ENCODE data around the gene FGD3. TPM values are rescaled to one million over a fixed set of nuclear protein-coding genes. Genes with fewer than 3 reads are reported as not detected.
A peak's percentile ranks its signal among the peaks of the same experiment; 100 is the strongest.
"Not testable (repeated sequence)": the region's sequence is repeated elsewhere in the genome, so short reads cannot be mapped to it uniquely, and the experiment has no call there.

The FGD3 gene, protein sequence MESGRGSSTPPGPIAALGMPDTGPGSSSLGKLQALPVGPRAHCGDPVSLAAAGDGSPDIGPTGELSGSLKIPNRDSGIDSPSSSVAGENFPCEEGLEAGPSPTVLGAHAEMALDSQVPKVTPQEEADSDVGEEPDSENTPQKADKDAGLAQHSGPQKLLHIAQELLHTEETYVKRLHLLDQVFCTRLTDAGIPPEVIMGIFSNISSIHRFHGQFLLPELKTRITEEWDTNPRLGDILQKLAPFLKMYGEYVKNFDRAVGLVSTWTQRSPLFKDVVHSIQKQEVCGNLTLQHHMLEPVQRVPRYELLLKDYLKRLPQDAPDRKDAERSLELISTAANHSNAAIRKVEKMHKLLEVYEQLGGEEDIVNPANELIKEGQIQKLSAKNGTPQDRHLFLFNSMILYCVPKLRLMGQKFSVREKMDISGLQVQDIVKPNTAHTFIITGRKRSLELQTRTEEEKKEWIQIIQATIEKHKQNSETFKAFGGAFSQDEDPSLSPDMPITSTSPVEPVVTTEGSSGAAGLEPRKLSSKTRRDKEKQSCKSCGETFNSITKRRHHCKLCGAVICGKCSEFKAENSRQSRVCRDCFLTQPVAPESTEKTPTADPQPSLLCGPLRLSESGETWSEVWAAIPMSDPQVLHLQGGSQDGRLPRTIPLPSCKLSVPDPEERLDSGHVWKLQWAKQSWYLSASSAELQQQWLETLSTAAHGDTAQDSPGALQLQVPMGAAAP
- total RNA-seq (2014; rRNA removed; shearing (Covaris generic); ENCODE audit: low replicate concordance) = 9.0 and 24.5 TPM in 2 replicates

GRCh38 chr9:92947268-92948037 is at the start of gene FGD3:
Gene FGD3 (plus strand): TSS chr9:92947523. CDS start chr9:92976257, 28,734 bp downstream.
- no peak within 1 kb of the TSS for H2AFZ ChIP-seq (ENCODE audit: low read length)
- H3K36me3 ChIP-seq (ENCODE audit: insufficient read depth, low read length) = no peaks in the 10 kb centered on the region
- no peaks in the 10 kb centered on the region for H3K27me3 ChIP-seq (ENCODE audit: low read length)
- DNase-seq = no peak
- no peaks in the 10 kb centered on the region for H3K9me3 ChIP-seq (ENCODE audit: low read length)
- no peaks in the 10 kb centered on the region for H3K4me1 ChIP-seq (ENCODE audit: low read length)
- no peaks in the 10 kb centered on the region for H4K20me1 ChIP-seq (ENCODE audit: insufficient read depth, low read depth, low read length)
- H3K9me2 ChIP-seq (replicated peaks; ENCODE audit: insufficient read depth, low read length) = no peaks in the 10 kb centered on the region
- no peak within 1 kb of the TSS for H3K4me3 ChIP-seq (ENCODE audit: low read length)
- no peak within 1 kb of the TSS for H3K27ac ChIP-seq (ENCODE audit: low read length)
- H3K79me2 ChIP-seq (ENCODE audit: low read length) = no peaks in the 10 kb centered on the region
- H3K9ac ChIP-seq (ENCODE audit: low read length) = no peak within 1 kb of the TSS
- H3K4me2 ChIP-seq (ENCODE audit: low read depth, low read length, poor library complexity, severe bottlenecking) = no peak within 1 kb of the TSS

DNA sequence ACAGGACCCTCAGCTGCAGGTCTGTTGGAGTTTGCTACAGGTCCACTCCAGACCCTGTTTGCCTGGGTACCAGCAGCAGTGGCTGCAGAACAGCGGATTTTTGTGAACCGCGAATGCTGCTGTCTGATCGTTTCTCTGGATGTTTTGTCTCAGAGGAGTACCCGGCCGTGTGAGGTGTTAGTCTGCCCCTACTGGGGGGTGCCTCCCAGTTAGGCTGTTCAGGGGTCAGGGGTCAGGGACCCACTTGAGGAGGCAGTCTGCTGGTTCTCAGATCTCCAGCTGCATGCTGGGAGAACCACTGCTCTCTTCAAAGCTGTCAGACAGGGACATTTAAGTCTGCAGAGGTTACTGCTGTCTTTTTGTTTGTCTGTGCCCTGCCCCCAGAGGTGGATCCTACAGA is 42.2 kb upstream of the FGD3 start:
- H3K4me1 ChIP-seq (ENCODE audit: low read length); H3K9ac ChIP-seq (ENCODE audit: low read length); H3K36me3 ChIP-seq (ENCODE audit: insufficient read depth, low read length); H3K4me3 ChIP-seq (ENCODE audit: low read length); H3K27me3 ChIP-seq (ENCODE audit: low read length); H4K20me1 ChIP-seq (ENCODE audit: insufficient read depth, low read depth, low read length); H3K79me2 ChIP-seq (ENCODE audit: low read length); H3K27ac ChIP-seq (ENCODE audit: low read length); H3K9me3 ChIP-seq (ENCODE audit: low read length); H3K4me2 ChIP-seq (ENCODE audit: low read depth, low read length, poor library complexity, severe bottlenecking); H3K9me2 ChIP-seq (replicated peaks; ENCODE audit: insufficient read depth, low read length); H2AFZ ChIP-seq (ENCODE audit: low read length); DNase-seq: not testable (repeated sequence)

GRCh38 chr9:92911511-92912475 is 35.5 kb upstream of the FGD3 start:
- Histone ChIP-seq H3K27me3 (ENCODE audit: low read length) (no peaks in the 10 kb centered on the region), H4K20me1 (ENCODE audit: insufficient read depth, low read depth, low read length) (no peaks in the 10 kb centered on the region), H3K9me3 (ENCODE audit: low read length) (no peaks in the 10 kb centered on the region), H3K4me1 (ENCODE audit: low read length) (no peaks in the 10 kb centered on the region), H3K9me2 (replicated peaks; ENCODE audit: insufficient read depth, low read length) (no peaks in the 10 kb centered on the region), H2AFZ (ENCODE audit: low read length) (no peak overlapping the region), H3K36me3 (ENCODE audit: insufficient read depth, low read length) (no peaks in the 10 kb centered on the region), H3K79me2 (ENCODE audit: low read length) (no peaks in the 10 kb centered on the region), H3K4me2 (ENCODE audit: low read depth, low read length, poor library complexity, severe bottlenecking) (no peak overlapping the region), H3K9ac (ENCODE audit: low read length) (no peak overlapping the region), H3K4me3 (ENCODE audit: low read length) (no peak overlapping the region), H3K27ac (ENCODE audit: low read length) (no peak overlapping the region)
- DNase-seq = no peak

GRCh38 chr9:92917176-92917800 is 30.0 kb upstream of the FGD3 start:
- Histone ChIP-seq H3K9me3 (ENCODE audit: low read length) (no peaks in the 10 kb centered on the region), H3K4me3 (ENCODE audit: low read length) (no peak overlapping the region), H3K9me2 (replicated peaks; ENCODE audit: insufficient read depth, low read length) (no peaks in the 10 kb centered on the region), H3K9ac (ENCODE audit: low read length) (no peak overlapping the region), H3K4me2 (ENCODE audit: low read depth, low read length, poor library complexity, severe bottlenecking) (no peak overlapping the region), H2AFZ (ENCODE audit: low read length) (no peak overlapping the region), H3K79me2 (ENCODE audit: low read length) (no peaks in the 10 kb centered on the region), H3K27ac (ENCODE audit: low read length) (no peak overlapping the region), H3K27me3 (ENCODE audit: low read length) (no peaks in the 10 kb centered on the region), H3K36me3 (ENCODE audit: insufficient read depth, low read length) (no peaks in the 10 kb centered on the region), H4K20me1 (ENCODE audit: insufficient read depth, low read depth, low read length) (no peaks in the 10 kb centered on the region), H3K4me1 (ENCODE audit: low read length) (peaks cover 4% of the 10 kb centered on the region)
- no peak for DNase-seq

GRCh38 chr9:92920437-92920836 is 26.9 kb upstream of the FGD3 start:
- H3K27me3 ChIP-seq (ENCODE audit: low read length) = no peaks in the 10 kb centered on the region
- H3K9me2 ChIP-seq (replicated peaks; ENCODE audit: insufficient read depth, low read length) = no peaks in the 10 kb centered on the region
- no peaks in the 10 kb centered on the region for H4K20me1 ChIP-seq (ENCODE audit: insufficient read depth, low read depth, low read length)
- H3K9ac ChIP-seq (ENCODE audit: low read length) = no peak overlapping the region
- H2AFZ ChIP-seq (ENCODE audit: low read length) = no peak overlapping the region
- H3K4me2 ChIP-seq (ENCODE audit: low read depth, low read length, poor library complexity, severe bottlenecking) = no peak overlapping the region
- no peak overlapping the region for H3K27ac ChIP-seq (ENCODE audit: low read length)
- H3K4me1 ChIP-seq (ENCODE audit: low read length) = peaks cover 4% of the 10 kb centered on the region
- no peaks in the 10 kb centered on the region for H3K79me2 ChIP-seq (ENCODE audit: low read length)
- H3K4me3 ChIP-seq (ENCODE audit: low read length) = no peak overlapping the region
- no peaks in the 10 kb centered on the region for H3K36me3 ChIP-seq (ENCODE audit: insufficient read depth, low read length)
- DNase-seq = no peak
- no peaks in the 10 kb centered on the region for H3K9me3 ChIP-seq (ENCODE audit: low read length)

DNA sequence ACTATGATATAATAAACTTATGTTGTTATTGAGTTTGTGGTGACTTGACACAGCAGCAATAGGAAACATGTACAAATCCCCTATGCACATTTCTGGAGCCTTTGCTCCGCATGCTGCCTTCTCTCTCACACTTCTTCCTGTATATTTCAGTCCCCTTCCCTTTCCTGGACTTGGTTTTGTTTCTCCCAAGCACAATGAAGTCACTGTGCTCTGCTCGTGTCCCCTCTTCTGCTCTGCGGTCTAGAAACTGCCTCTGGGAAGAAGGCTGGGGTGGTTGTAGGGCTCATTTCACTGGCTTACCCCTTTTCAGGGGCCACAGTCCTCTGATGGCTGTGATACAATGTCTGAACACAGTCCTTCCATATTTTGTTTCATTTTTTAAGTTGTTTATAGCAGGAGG is 15.7 kb upstream of the FGD3 start:
- H3K27me3 ChIP-seq (ENCODE audit: low read length) = no peaks in the 10 kb centered on the region
- H3K36me3 ChIP-seq (ENCODE audit: insufficient read depth, low read length) = no peaks in the 10 kb centered on the region
- peaks cover 3% of the 10 kb centered on the region; the same call in 1 of the 2 replicates for H3K4me1 ChIP-seq (ENCODE audit: low read length)
- no peaks in the 10 kb centered on the region for H3K9me3 ChIP-seq (ENCODE audit: low read length)
- H3K4me3 ChIP-seq (ENCODE audit: low read length) = no peak overlapping the region
- no peaks in the 10 kb centered on the region for H4K20me1 ChIP-seq (ENCODE audit: insufficient read depth, low read depth, low read length)
- DNase-seq = peak; percentile 25
- no peaks in the 10 kb centered on the region for H3K9me2 ChIP-seq (replicated peaks; ENCODE audit: insufficient read depth, low read length)
- no peak overlapping the region for H3K4me2 ChIP-seq (ENCODE audit: low read depth, low read length, poor library complexity, severe bottlenecking)
- no peak overlapping the region for H3K9ac ChIP-seq (ENCODE audit: low read length)
- H3K27ac ChIP-seq (ENCODE audit: low read length) = no peak overlapping the region
- no peaks in the 10 kb centered on the region for H3K79me2 ChIP-seq (ENCODE audit: low read length)
- no peak overlapping the region for H2AFZ ChIP-seq (ENCODE audit: low read length)

DNA sequence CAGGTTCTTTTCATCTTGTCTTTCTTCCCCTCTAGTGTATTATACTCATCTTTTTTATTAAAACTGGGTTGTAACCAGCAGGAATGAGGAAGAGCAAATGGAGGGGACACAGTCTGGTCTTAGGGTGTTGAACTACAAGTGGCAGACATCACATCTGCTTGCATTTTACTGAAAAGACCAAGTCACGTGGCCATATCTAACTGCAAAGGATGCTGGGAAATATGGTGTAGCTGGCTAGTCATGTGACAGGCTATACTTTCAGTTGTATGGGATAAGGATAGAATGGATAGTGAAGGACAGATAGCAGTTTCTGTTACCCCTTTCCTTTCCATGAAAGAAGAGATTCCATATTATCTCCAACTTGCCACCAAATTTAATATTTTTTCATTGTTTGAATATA is 13.0 kb upstream of the FGD3 start:
- peak overlapping the region; percentile 44; the same call in 1 of the 2 replicates for H2AFZ ChIP-seq (ENCODE audit: low read length)
- no peaks in the 10 kb centered on the region for H3K27me3 ChIP-seq (ENCODE audit: low read length)
- no peaks in the 10 kb centered on the region for H3K79me2 ChIP-seq (ENCODE audit: low read length)
- peak; percentile 53 for DNase-seq
- H3K9me2 ChIP-seq (replicated peaks; ENCODE audit: insufficient read depth, low read length) = no peaks in the 10 kb centered on the region
- no peaks in the 10 kb centered on the region for H3K36me3 ChIP-seq (ENCODE audit: insufficient read depth, low read length)
- H3K9ac ChIP-seq (ENCODE audit: low read length) = no peak overlapping the region
- H3K4me3 ChIP-seq (ENCODE audit: low read length) = no peak overlapping the region
- H3K27ac ChIP-seq (ENCODE audit: low read length) = no peak overlapping the region
- H3K4me2 ChIP-seq (ENCODE audit: low read depth, low read length, poor library complexity, severe bottlenecking) = no peak overlapping the region
- no peaks in the 10 kb centered on the region for H4K20me1 ChIP-seq (ENCODE audit: insufficient read depth, low read depth, low read length)
- H3K4me1 ChIP-seq (ENCODE audit: low read length) = peaks cover 3% of the 10 kb centered on the region; the same call in 1 of the 2 replicates
- no peaks in the 10 kb centered on the region for H3K9me3 ChIP-seq (ENCODE audit: low read length)

Data from Karpas-422 (cell line).